ENCODE measurements around the gene SLC41A1.

The SLC41A1 gene

DNA sequence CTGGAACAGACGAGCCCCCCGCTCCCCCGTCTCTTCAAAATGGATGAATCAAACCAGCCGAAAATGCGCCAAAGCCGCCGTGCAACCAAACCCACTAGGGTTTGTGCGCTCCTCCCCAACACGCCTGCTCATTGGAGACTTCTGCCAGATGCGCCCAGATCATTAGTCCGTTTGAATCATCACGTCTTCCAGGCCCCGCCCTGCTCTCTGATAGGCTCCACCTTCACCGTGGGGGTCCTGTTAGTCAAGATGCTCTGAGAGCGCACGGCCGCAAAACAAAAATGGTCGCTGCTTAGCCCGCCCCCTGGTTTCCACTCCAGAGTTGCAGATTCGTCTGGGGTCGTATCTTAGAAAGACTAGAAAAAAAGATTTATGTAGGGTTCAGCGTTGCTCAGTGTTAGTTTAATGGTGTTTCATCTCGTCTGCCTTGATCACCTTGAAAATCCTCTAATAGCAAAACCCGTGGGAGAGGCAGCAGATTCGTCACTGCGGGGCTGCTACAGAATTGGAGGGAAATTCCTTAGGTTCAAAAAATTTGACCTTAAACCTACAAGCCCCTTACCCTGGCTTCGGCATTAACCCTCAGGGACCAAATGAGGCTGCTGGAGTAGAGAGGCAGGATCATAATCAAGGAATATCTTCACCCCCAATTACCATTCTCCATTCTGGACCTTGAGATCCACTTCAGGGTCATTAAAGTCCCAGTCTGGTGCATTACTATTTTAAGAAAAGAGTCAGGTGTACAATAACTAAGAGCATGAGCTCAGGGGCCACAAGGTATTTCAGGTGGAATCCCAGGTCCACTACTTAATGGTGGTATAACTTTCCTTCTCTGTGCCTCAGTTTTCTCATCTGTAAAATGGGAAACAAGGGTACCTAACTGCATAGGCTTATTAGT lies 62.6 kb downstream of the SLC41A1 start, which contains the start of gene NUCKS1:
TSS of gene NUCKS1 (minus strand) at position 45 of the 898 bp plus-strand sequence. CDS start 209 bp downstream, outside the sequence.
- DNase-seq = peak; percentile 94

DNA sequence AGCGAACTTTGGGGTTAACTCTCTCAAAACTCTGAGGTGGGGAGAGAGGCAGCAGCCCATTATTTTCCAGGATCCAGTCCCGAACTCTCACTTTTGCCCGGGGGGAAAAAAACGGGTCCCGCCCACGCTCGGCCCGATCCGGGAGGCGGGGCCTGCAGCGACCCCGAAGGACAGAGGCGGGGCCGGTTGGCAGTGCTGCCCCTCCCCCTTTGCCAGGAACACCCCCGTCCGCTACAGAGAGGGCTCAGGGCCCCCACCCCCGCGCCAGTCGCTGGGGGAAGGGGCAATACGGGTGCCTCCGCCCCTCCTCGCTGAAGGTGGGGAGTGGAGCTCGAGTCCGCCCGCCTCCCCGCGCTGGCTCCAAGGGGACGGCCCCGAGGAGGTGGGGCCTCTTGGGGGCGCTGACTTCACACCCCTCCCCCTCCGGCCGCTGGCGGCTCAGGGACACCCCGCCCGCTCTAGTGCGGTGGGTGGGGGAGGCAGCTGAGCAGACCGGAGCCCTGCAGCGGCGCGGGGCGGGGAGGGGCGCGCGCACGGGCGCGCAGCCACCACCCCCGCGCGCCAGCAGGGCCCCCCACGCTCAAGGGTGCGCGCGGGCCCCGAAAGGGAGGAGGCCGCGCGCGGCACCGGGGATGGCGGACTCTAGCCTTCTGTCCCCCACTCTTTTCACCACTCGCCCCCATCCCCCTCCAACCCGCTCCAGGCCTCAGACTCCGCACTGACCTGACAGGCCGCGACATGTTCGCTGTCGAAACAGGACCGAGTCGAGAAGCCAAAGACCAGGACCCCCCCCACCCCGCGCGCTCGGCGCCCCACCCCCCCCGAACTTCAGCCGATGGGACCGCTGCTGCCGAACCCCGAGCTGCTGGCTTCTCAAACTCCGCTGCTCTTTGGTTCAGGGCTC lies 63.5 kb downstream of the SLC41A1 start:
- DNase-seq = peak; percentile 95

DNA sequence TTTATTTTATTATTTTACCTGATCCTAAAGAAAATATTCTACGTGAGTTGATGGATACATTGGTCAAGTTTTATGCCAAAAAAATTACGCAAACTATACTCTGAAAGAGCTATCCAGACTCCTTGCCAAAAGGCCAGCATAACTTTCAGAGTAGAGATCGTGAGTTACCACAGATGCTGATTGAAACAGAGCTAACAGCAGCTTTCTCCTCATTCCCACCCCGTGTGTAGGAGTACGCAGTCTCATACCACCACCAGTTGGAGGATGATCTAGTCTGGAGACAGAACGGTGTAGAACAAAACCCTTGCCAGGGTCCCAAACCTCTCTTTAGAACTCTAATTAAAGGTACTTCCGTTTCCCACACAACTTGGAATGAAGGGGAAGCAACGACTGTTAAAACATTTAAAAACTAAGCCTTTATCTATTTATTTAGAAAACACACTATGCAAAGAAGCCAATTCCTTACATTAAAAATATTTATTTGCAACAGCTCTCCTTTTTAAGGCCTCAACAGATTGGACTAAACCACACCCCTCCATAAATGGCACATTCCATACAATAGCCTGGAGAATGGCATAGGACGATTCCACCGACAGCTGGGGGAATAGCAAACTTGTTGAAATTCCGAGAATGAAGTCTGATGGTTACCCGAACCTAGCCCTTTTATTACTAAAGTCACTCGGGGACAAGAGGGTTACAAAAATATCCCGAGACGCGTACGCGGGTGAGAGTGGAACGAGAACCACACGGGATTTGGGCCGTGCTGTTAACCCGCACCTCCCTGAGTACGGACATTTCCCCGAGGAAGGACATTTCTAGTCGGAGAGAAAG lies 64.4 kb downstream of the SLC41A1 start:
- no peak for DNase-seq

DNA sequence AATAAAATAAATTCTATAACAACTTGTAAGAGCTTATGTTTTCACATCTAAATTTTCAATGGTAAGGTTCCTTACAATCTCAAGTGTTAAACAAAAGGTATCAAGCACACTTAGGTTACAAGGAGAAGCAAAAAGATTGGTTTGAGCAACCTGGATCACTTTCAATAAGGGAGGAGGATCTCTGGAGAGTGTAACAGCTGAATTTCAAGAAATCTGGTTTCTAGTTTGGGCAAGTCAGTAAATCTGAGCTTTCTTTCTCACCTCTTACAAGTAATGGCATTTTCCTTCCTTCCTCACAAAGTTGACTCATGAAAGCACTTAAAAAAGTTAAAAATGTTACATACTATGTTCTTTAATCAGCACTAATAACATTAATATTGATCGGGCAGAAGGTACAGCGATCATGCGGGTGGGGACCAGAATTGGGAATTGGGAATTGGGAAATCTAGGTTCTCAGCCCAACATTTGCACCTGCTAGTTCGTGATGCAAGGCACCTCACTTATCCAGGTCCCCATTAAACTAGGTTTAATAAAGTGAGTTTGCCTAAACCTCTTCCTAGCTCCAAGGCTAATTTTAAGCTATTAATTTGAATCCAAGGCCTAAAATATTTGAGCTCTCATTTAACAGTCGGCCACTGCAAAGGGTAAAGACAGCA lies 66.1 kb downstream of the SLC41A1 start:
- no peak for DNase-seq

DNA sequence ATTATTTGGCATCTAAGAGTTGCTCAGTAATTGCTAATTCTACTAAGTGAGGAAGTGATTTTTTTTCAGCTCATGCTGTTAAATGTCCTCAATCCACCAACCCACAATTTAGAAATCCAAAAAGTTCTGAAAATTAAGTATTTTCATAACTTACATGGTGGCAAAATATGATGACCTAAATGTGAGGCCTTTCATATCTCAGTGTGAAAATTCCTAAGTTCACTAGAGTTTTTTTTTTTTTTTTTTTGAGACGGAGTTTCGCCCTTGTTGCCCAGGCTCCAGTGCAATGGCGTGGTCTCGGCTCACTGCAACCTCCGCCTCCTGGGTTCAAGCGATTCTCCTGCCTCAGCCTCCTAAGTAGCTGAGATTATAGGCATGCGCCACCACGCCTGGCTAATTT lies 68.6 kb downstream of the SLC41A1 start:
- DNase-seq = no peak

DNA sequence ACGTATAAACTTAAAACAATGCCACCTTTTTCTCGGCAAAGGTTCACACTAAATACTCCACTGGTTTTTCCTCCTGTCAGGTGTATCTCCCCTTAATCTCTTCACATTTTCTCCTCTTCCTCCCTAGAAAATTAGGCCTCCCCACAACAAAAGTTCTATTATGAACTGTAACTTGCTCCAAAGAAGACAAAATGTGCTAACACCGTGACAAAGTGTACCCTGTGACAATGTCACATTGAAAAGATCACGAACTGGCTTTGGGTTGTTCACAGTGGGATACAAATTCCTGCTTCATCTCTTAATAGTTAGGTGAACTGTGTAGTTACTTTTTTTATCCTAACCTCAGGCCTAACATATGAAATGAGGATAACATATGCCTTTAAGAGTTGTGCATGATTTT lies 69.0 kb downstream of the SLC41A1 start:
- no peak for DNase-seq

DNA sequence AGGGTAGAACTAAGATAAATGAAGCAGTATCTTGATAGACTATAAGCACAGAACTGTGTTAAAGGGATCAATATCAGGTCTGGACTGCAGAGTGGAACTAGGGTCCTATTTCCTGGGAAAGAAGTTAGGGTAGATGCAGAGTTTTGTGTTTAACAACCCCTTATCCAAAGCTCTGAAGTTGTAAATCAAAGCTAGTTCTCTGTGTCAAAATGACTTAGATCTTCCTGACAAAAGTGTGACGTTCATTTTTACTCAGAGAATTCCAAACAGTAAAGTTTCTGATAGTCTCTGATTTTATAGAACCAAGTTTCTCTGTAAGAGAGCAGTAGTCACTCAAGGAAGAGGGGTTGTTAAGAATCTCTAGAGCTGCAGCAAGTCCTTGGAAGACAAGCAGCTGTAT lies 71.3 kb downstream of the SLC41A1 start:
- DNase-seq = no peak

DNA sequence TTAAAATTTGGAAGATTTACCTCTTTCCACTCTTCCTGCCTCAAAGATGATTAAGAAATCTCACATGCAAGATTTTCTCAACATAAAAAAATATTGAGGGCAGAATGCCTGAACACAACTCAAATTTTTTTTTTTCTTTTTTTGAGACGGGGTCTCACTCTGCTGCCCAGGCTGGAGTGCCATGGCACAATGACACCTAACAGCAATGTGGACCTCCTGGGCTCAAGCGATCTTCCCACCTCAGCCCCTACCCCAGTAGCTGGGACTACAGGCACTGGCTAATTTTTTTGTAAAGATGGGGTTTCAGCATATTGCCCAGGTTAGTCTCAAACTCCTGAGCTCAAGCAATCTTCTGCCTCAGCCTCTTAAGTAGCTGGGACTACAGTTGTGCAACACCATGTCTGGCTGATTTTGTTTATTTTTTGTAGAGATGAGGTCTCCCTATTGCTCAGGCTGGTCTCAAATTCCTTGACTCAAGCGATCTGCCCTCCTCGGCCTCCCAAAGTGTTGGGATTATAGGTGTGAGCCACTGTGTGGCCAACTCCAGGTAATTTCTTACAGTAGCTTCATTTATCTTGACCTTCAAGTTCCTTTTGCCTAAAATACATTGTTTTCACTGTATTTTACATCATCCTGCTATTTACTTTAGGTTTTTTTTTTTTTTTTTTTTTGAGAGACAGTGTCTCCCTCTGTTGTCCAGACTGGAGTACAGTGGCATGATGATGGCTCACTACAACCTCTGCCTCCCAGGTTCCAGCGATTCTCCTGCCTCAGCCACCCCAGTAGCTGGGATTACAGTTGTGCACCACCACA lies 73.4 kb downstream of the SLC41A1 start:
- DNase-seq = no peak

Measured in activated CD8-positive, alpha-beta memory T cell treated with anti-CD3 and anti-CD28 coated beads, Interleukin-2, amount 50 U/mL, for 4 hours (primary cell).